SK-N-MC (cell line): ENCODE data around the gene RGS3.

ENCODE experiments used
- DNase-seq: peaks from one replicate; pipeline ENCODE4 v3.0.0-alpha.2; 2011; ENCODE audit warnings: low read depth, low spot score
- H3K27ac ChIP-seq: fragments of 200-600 bp; sonication (generic); 2 replicates; pipeline ENCODE4 v1.5.1; 2016; ENCODE audit warnings: mixed run types
- H3K36me3 ChIP-seq: fragments of 200-600 bp; sonication (generic); 2 replicates; pipeline ENCODE4 v1.6.1; 2017; ENCODE audit warnings: antibody characterized with exemption, low read length, mixed read lengths; ENCODE audit not compliant: insufficient read depth
- H3K4me3 ChIP-seq: fragments of 200-600 bp; sonication (generic); 2 replicates; pipeline ENCODE4 v1.5.1; 2016
- H3K9ac ChIP-seq: fragments of 200-600 bp; sonication (generic); 2 replicates; pipeline ENCODE4 v1.8.0; 2017; ENCODE audit warnings: mixed run types, mixed read lengths; ENCODE audit not compliant: insufficient read length
- H3K9me3 ChIP-seq: fragments of 200-600 bp; sonication (generic); 2 replicates; pipeline ENCODE4 v1.6.1; 2017; ENCODE audit warnings: low read depth, mild to moderate bottlenecking, antibody characterized with exemption, low read length, moderate library complexity, mixed read lengths
- EZH2 ChIP-seq: fragments of 200-600 bp; sonication (generic); IDR thresholded peaks from one replicate; pipeline ENCODE4 v1.6.1; 2017; ENCODE audit warnings: antibody characterized with exemption
- FOXP2 ChIP-seq: optimal IDR thresholded peaks from 2 replicates; pipeline ENCODE3; 2011; ENCODE audit warnings: mild to moderate bottlenecking, moderate library complexity; ENCODE audit not compliant: insufficient read depth; ENCODE audit errors: extremely low read length, control extremely low read depth
- POLR2AphosphoS5 ChIP-seq: IDR thresholded peaks from 2 replicates; pipeline ENCODE4 v1.6.1; 2012; ENCODE audit warnings: mild to moderate bottlenecking, low read depth, low read length, borderline replicate concordance

Gene RGS3

DNA sequence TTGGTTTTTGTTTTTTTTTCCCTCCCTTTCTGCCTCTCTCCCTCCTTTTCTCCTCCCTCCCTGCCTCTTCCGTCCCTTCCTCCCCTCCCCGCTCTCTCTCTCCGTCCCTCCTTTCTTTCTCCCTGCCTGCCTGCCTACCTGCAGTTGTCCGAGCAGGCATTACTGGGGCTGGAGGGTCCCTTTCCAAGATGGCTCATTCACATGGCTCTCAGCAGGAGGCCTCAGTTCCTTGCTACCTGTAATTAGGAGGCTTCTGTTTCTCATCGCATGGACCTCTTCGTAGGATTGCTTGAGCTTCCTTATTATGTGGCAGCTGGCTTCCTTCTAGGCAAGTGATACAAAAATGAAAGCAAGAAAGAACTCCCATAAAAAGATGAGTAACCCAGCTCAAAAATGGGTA, 8.0 kb downstream of the RGS3 start:
- no peak overlapping the region for H3K27ac ChIP-seq
- TF ChIP-seq POLR2AphosphoS5 (no peak), EZH2 (no peak), FOXP2 (no peak)
- DNase-seq: no peak
- no peaks in the 10 kb centered on the region for H3K9me3 ChIP-seq
- H3K4me3 ChIP-seq: no peak overlapping the region
- no peak overlapping the region for H3K9ac ChIP-seq
- no peaks in the 10 kb centered on the region for H3K36me3 ChIP-seq

DNA sequence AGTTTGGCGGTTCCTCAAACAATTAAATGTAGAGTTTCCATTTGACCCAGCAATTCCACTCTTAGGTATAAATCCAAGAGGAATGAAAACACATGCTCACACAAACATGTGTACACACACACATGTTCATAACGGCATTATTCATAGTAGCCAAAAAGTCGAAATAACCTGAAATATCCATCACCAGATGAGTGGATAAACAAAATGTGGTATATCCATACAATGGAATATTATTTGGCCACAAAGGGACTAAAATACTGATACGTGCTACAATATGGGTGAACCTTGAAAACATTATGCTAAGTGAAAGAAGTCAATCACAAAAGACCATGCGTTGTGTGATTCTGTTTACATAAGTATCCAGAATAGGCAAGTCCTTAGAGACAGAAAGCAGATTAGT, 8.7 kb downstream of the RGS3 start:
- Histone ChIP-seq H3K4me3 (no peak overlapping the region), H3K9me3 (no peaks in the 10 kb centered on the region), H3K27ac (no peak overlapping the region), H3K36me3 (no peaks in the 10 kb centered on the region), H3K9ac (no peak overlapping the region)
- TF ChIP-seq POLR2AphosphoS5 (no peak), FOXP2 (no peak), EZH2 (no peak)
- no peak for DNase-seq

DNA sequence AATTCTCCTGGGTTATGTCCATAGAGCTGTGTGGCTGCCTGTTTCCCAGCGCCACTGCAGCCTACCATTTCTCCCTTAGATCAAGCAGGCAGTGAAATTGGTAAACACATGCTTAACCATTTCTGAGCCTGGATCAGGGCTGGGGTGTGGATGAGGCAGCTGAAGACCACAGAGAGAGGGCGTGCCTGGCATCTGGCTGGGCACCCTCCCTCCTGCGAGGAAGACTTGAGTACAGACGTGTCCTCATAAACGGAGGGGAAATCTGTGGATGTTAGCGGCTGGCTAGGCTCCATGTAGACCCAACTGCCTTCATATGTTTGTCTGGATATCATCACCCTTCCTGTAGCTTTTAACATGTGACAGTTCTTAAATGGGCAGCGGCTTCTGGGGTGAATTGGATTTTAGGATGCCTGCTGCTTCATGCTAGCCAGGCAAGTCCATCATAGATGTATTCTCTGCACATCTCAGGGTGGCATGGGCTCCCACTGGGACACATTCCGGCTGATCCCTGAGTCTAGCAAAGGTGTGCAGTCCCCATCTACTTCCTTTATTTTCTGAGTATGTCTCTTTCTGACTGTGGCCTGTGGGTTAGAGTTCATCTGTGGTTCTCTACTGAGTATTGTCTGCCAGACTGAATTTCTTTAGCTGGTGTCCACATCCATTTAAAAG, 11.0 kb downstream of the RGS3 start:
- no peak for TF ChIP-seq EZH2
- no peak for TF ChIP-seq POLR2AphosphoS5
- TF ChIP-seq FOXP2: no peak

DNA sequence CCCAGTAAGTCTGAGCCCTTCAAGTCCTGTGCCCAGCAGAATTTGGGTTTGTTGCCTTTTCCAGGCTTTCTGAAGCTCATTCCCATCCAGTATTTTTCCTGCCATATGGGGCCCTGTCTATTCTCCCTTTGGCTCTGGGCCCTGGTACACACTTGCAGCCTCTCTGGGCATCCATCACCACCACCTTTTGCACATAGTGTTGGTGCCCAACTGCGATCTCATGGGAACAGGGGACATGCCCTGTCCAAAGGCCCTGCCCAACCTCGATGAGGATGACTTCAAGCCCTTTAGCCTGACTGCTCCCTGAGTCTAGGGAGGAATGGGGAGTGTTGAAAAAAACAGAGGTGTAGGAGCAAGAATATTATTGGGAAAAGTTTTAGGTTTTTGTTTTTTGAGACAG, 11.5 kb downstream of the RGS3 start:
- no peaks in the 10 kb centered on the region for H3K36me3 ChIP-seq
- no peak overlapping the region for H3K9ac ChIP-seq
- no peaks in the 10 kb centered on the region for H3K9me3 ChIP-seq
- H3K27ac ChIP-seq: no peak overlapping the region
- no peak for DNase-seq
- TF ChIP-seq POLR2AphosphoS5 (no peak), FOXP2 (no peak), EZH2 (no peak)
- H3K4me3 ChIP-seq: no peak overlapping the region

More for the DNA sequence above, 11.0 kb downstream of the RGS3 start:
- no peak overlapping the region for H3K27ac ChIP-seq
- H3K9me3 ChIP-seq: no peaks in the 10 kb centered on the region
- DNase-seq: no peak
- H3K9ac ChIP-seq: no peak overlapping the region
- H3K4me3 ChIP-seq: no peak overlapping the region
- no peaks in the 10 kb centered on the region for H3K36me3 ChIP-seq

DNA sequence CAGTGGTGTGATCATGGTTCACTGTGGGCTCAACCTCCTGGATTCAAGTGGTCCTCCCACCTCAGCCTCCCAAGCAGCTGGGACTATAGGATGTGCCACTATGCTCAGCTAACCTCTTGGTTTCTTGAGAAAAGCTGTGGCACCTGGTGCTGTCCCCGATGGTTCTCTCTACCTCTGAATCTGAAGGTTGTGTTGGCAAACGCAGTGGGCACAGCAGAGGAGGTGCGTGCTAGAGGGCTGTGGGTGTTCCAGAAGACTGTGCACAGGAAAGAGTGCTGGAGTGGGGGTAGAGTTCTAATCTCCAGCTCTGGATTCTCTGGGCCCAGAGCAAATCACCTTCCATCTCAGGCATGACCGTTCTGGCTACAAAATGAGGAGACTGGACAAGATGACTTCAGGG, 12.5 kb downstream of the RGS3 start:
- Histone ChIP-seq H3K9ac (no peak overlapping the region), H3K36me3 (no peaks in the 10 kb centered on the region), H3K27ac (no peak overlapping the region), H3K9me3 (no peaks in the 10 kb centered on the region), H3K4me3 (no peak overlapping the region)
- no peak for TF ChIP-seq EZH2
- no peak for TF ChIP-seq POLR2AphosphoS5
- DNase-seq: no peak

DNA sequence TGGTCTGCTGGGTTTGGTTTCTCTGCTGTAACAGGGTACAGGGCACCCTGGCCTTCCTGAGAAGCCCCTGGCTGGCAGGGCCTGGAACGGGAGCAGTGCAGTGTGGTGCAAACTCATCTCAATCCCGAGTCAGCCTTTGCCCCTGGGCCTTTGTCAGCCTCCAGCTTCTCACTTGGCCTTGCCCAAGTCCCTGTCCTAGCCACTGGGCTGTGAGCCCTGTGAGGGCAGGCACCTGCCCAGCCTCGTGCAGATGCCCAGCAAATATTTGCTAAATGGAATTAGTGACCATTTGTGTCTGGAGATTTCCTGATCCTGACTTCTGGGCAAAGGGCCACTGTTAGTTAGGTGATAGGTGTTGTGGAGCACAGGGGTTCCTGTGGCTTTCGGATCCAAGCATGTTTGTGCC, 13.0 kb downstream of the RGS3 start:
- H3K4me3 ChIP-seq: no peak overlapping the region
- no peaks in the 10 kb centered on the region for H3K36me3 ChIP-seq
- H3K27ac ChIP-seq: no peak overlapping the region
- H3K9ac ChIP-seq: no peak overlapping the region
- DNase-seq: no peak
- TF ChIP-seq POLR2AphosphoS5: no peak
- no peak for TF ChIP-seq FOXP2
- no peak for TF ChIP-seq EZH2
- no peaks in the 10 kb centered on the region for H3K9me3 ChIP-seq

DNA sequence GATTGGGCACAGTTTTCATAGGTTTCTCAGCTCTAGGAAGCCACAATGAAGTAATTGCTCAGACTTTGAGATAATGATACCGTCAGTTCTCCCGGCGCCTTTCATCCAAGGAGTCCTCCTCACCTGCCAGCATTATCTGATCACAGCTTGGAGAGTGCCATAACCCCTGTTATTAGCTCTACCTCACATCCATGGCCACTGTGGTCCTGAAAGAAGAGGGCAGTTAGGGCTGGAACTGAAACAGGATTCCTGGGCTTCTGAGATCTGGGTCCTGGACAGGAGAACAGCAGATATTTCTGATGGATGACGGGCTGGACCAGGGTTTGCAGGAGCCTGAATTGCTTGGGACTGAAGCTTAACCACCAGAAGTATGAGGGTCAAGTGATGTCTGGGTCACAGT, 13.5 kb downstream of the RGS3 start:
- DNase-seq: no peak
- H3K9ac ChIP-seq: no peak overlapping the region
- TF ChIP-seq EZH2 (no peak), POLR2AphosphoS5 (no peak), FOXP2 (no peak)
- H3K9me3 ChIP-seq: no peaks in the 10 kb centered on the region
- H3K27ac ChIP-seq: no peak overlapping the region
- no peak overlapping the region for H3K4me3 ChIP-seq
- no peaks in the 10 kb centered on the region for H3K36me3 ChIP-seq

DNA sequence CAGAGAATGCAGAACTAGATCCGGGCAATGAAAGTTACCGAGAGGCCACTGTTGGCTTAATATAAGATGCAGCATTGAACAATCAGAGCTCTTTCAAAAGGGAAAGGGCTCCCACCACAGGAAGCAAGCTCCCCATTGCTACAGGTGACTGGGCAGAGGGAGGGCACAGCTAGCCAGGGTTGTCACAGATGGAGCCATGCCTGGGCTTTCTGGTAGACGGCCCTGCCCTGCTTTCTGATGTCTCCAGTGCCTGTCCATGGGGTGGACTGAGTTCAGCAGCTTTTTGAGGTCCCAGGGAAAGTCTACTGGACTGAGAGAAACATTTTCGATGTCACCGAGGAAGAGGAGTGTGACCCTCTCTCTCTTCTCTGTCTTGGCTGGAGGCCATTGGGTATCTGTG, 14.1 kb downstream of the RGS3 start:
- no peak for DNase-seq
- no peak overlapping the region for H3K9ac ChIP-seq
- TF ChIP-seq POLR2AphosphoS5 (no peak), EZH2 (no peak)
- no peak overlapping the region for H3K4me3 ChIP-seq
- H3K27ac ChIP-seq: no peak overlapping the region
- no peaks in the 10 kb centered on the region for H3K36me3 ChIP-seq
- no peaks in the 10 kb centered on the region for H3K9me3 ChIP-seq

DNA sequence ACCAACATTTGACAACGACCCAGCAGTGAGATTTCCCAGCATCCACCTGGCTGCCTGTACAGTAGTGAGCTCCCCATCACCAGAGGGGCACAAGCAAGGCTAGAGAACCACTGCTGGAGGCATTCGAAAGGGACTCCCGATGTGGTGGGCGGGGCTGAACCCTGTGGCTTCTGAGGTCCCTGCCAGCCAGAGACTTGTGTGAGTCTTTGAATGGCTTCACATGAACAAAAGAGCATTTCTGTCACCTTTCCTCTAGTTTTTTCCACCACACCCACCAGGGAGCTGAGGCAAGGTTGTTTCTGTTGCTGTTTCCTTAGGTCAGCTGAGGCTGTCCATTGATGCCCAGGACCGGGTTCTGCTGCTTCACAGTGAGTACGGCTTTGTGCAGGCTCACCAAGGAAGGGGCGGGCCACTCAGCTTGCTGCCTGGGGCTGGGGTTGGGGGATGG, 15.7 kb downstream of the RGS3 start:
- Histone ChIP-seq H3K9me3 (no peaks in the 10 kb centered on the region), H3K9ac (no peak overlapping the region), H3K4me3 (no peak overlapping the region), H3K27ac (no peak overlapping the region), H3K36me3 (no peaks in the 10 kb centered on the region)
- no peak for DNase-seq
- no peak for TF ChIP-seq EZH2
- TF ChIP-seq FOXP2: no peak
